Measurements from ENCODE around the gene RELB.

- no peak for TF ChIP-seq CTCF (conservative IDR thresholded peaks at IDR 0.05 in 1 of 2, IDR thresholded peaks at IDR 0.05 in 1 of 2; ENCODE audit: extremely low read depth in 1 of 2, insufficient read depth in 1 of 2, low read depth in 1 of 2, low read length in 2 of 2)
- no peak for TF ChIP-seq EZH2 (IDR thresholded peaks at IDR 0.05; ENCODE audit: borderline replicate concordance, low read length)
Measured at GRCh38 chr19:45020071-45020470, 18.8 kb downstream of the RELB start.

Measured in mammary epithelial cell (primary cell).